ENCODE data around the gene ISLR. TPM values are rescaled to one million over a fixed set of nuclear protein-coding genes. Genes with fewer than 3 reads are reported as not detected.

The ISLR gene
- total RNA-seq, 1 experiment from 2014 or later: 0.11 TPM

DNA sequence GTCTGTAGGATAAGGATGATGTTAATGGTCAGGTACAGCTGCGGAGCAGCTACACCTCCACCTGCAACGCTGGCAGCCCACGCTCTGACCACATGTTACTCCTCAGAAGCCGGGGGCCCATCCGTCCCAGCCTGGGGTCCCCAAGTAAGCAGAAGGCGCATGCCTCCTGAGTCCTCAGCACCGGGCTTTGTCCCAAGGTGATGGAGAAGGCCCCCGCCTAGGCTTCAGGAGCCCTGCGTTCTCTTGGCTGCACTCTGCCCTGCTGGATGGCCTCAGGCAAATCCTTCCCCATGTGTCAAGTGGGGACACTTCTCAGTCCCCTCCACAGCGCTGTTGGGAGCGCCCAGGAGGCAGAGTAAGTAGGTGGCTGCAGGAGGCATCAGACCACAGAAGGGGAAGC is 14.7 kb downstream of the ISLR start:
- Histone ChIP-seq H2AK5ac (ENCODE audit: insufficient read length, low read length) (no peak overlapping the region), H3K18ac (ENCODE audit: insufficient read length, low read depth, low read length) (no peak overlapping the region), H2BK5ac (ENCODE audit: insufficient read length, low read length) (no peak overlapping the region), H3K79me2 (ENCODE audit: insufficient read depth, low read length) (no peaks in the 10 kb centered on the region), H3K4me1 (ENCODE audit: insufficient read depth, low read length) (no peaks in the 10 kb centered on the region), H3K9me3 (ENCODE audit: control insufficient read depth, low read depth, low read length) (no peaks in the 10 kb centered on the region), H4K5ac (ENCODE audit: insufficient read length, low read depth, low read length) (no peak overlapping the region), H4K20me1 (ENCODE audit: control insufficient read depth, insufficient read depth, insufficient read length) (no peaks in the 10 kb centered on the region), H2BK120ac (ENCODE audit: low read depth, low read length, poor library complexity, severe bottlenecking) (no peak overlapping the region), H3K27ac (ENCODE audit: insufficient read length, low read depth, low read length) (no peak overlapping the region), H3K14ac (ENCODE audit: insufficient read depth, low read length) (no peak overlapping the region; the same call in 1 of the 2 replicates), H4K8ac (replicated peaks; ENCODE audit: insufficient read length, low read depth, low read length) (no peak overlapping the region), H3K9ac (ENCODE audit: extremely low read depth, insufficient read length, low read length) (no peak overlapping the region), H2BK15ac (ENCODE audit: low read depth, low read length) (no peak overlapping the region), H2BK12ac (ENCODE audit: insufficient read length, low read depth, low read length) (no peak overlapping the region), H3K79me1 (ENCODE audit: insufficient read depth, low read depth, low read length, poor library complexity, severe bottlenecking) (no peaks in the 10 kb centered on the region), H4K91ac (ENCODE audit: insufficient read length, low read depth, low read length) (no peak overlapping the region), H2BK20ac (ENCODE audit: low read depth, low read length, poor library complexity, severe bottlenecking) (no peak overlapping the region), H3K23ac (ENCODE audit: insufficient read length, low read depth, low read length) (no peak overlapping the region), H3K56ac (ENCODE audit: insufficient read length, low read depth, low read length) (no peak overlapping the region), H3K27me3 (ENCODE audit: insufficient read depth, low read length) (no peaks in the 10 kb centered on the region), H3K23me2 (ENCODE audit: insufficient read length, low read depth, low read length, poor library complexity, severe bottlenecking) (no peaks in the 10 kb centered on the region), H3K4me2 (ENCODE audit: insufficient read depth, insufficient read length, low read length) (no peak overlapping the region), H3K4ac (ENCODE audit: low read depth, low read length) (no peak overlapping the region), H3T11ph (ENCODE audit: low read length) (no peak overlapping the region), H2AFZ (ENCODE audit: low read length) (no peak overlapping the region)
- TF ChIP-seq, protein P1, sequence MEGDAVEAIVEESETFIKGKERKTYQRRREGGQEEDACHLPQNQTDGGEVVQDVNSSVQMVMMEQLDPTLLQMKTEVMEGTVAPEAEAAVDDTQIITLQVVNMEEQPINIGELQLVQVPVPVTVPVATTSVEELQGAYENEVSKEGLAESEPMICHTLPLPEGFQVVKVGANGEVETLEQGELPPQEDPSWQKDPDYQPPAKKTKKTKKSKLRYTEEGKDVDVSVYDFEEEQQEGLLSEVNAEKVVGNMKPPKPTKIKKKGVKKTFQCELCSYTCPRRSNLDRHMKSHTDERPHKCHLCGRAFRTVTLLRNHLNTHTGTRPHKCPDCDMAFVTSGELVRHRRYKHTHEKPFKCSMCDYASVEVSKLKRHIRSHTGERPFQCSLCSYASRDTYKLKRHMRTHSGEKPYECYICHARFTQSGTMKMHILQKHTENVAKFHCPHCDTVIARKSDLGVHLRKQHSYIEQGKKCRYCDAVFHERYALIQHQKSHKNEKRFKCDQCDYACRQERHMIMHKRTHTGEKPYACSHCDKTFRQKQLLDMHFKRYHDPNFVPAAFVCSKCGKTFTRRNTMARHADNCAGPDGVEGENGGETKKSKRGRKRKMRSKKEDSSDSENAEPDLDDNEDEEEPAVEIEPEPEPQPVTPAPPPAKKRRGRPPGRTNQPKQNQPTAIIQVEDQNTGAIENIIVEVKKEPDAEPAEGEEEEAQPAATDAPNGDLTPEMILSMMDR (conservative IDR thresholded peaks at IDR 0.05): no peak
- DNase-seq: no peak
- H3K4me1 Mint-ChIP-seq: peaks cover 0 to 4% of the 10 kb centered on the region in 2 experiments; a peak in 2 of 4 replicates
- no peaks in the 10 kb centered on the region for H3K36me3 Mint-ChIP-seq (ENCODE audit: insufficient read depth in 1 of 3, low read depth in 3 of 3)
- H3K9me3 Mint-ChIP-seq: no peaks in the 10 kb centered on the region
- peaks cover 15% of the 10 kb centered on the region for H3K27me3 Mint-ChIP-seq (ENCODE audit: low read depth)
- H3K4me3 Mint-ChIP-seq: no peak overlapping the region
- no peak overlapping the region for H3K27ac Mint-ChIP-seq
- WGBS (ENCODE audit: extremely low coverage, insufficient read length, low lambda C conversion rate): no CpG with 5 or more reads among the region's 11 CpGs

All from H9 (cell line).